HL-60 (cell line): ENCODE measurements around the gene HIPK2.

ENCODE experiments used
- DNase-seq, 2 experiments: peaks; one replicate each; pipeline ENCODE4 v3.0.0-alpha.2; 2010 to 2020; ENCODE audit warnings: low read depth in 1 of 2, low spot score in 1 of 2
- H3K27ac ChIP-seq: fragments of 250-450 bp; sonication (Bioruptor Pico); replicated peaks from 2 replicates; pipeline ENCODE4 v1.5.1; 2020; ENCODE audit warnings: mild to moderate bottlenecking, moderate library complexity
- H3K27me3 ChIP-seq: fragments of 250-450 bp; sonication (Bioruptor Pico); 2 replicates; pipeline ENCODE4 v1.5.1; 2021; ENCODE audit warnings: mild to moderate bottlenecking, moderate library complexity; ENCODE audit not compliant: insufficient read depth, poor library complexity, severe bottlenecking
- H3K4me3 ChIP-seq: replicated peaks from 2 replicates; pipeline ENCODE4 v1.5.1; 2011; ENCODE audit warnings: mild to moderate bottlenecking, control low read depth, low read length; ENCODE audit not compliant: insufficient read depth
- GABPA ChIP-seq: IDR thresholded peaks from 2 replicates; pipeline ENCODE4 v1.6.1; 2012; ENCODE audit warnings: low read depth
- POLR2AphosphoS5 ChIP-seq: IDR thresholded peaks from 2 replicates; pipeline ENCODE4 v1.6.1; 2012; ENCODE audit warnings: low read depth
- REST ChIP-seq: IDR thresholded peaks from 2 replicates; pipeline ENCODE4 v1.6.1; 2012; ENCODE audit warnings: low read depth; ENCODE audit not compliant: insufficient replicate concordance
- SPI1 ChIP-seq: IDR thresholded peaks from 2 replicates; pipeline ENCODE4 v1.6.1; 2012; ENCODE audit warnings: low read depth, mild to moderate bottlenecking, borderline replicate concordance
- TF ChIP-seq, protein P1 (sequence below): IDR thresholded peaks from one replicate; pipeline ENCODE4 v1.5.1; 2011; ENCODE audit warnings: low read length, control low read depth, inconsistent platforms; ENCODE audit not compliant: insufficient read depth

The HIPK2 gene

DNA sequence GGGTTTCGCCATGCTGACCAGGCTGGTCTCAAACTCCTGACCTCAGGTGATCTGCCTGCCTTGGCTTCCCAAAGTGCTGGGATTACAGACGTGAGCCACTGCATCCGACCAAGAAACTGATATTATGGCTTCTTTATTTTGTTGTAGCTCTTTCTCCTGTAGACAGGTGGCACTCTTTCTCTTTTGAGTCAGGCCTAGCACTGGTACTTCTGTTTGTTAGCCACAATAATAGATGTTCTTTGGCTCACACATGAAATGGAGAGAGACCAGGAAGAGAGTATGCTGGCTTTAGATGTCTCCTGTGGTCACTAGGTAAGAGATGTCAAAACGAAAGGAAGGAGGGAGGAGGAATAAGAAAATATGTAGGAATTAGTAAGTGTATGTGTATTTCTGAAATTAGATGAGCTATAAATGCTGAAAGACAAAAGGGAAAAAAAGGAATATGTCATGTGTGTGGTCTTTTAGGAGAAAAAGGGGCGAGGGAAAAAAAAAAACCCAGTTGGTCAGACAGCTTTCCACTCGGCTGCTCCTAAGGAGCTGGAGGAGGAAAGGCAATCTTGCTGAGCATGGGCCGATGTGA, 175.6 kb downstream of the HIPK2 start:
- no peak for TF ChIP-seq REST
- TF ChIP-seq, protein P1, sequence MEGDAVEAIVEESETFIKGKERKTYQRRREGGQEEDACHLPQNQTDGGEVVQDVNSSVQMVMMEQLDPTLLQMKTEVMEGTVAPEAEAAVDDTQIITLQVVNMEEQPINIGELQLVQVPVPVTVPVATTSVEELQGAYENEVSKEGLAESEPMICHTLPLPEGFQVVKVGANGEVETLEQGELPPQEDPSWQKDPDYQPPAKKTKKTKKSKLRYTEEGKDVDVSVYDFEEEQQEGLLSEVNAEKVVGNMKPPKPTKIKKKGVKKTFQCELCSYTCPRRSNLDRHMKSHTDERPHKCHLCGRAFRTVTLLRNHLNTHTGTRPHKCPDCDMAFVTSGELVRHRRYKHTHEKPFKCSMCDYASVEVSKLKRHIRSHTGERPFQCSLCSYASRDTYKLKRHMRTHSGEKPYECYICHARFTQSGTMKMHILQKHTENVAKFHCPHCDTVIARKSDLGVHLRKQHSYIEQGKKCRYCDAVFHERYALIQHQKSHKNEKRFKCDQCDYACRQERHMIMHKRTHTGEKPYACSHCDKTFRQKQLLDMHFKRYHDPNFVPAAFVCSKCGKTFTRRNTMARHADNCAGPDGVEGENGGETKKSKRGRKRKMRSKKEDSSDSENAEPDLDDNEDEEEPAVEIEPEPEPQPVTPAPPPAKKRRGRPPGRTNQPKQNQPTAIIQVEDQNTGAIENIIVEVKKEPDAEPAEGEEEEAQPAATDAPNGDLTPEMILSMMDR = peak; percentile 24
- Histone ChIP-seq H3K27me3 (no peaks in the 10 kb centered on the region), H3K27ac (no peak overlapping the region), H3K4me3 (no peak overlapping the region)
- DNase-seq = peak in 1 of 2 experiments; percentile 22

DNA sequence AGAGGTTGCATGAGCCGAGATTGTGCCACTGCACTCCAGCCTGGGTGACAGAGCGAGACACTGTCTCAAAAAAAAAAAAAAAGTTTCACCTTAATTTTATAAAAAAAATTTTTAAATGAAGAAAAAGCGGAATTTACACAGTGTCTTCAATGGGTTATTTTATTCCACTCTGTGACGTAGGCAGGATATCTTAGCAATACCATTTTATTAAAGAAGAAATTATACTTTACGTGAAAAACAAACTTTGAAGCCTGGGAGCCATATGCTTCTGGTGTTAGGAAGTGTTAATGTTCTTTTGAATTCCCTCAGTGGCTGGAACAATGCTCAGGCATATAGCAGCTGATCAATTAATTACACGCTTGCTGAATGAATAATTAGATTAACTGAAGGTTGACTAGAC, 176.6 kb downstream of the HIPK2 start:
- Histone ChIP-seq H3K27ac (no peak overlapping the region), H3K27me3 (no peaks in the 10 kb centered on the region), H3K4me3 (no peak overlapping the region)
- TF ChIP-seq REST (no peak), POLR2AphosphoS5 (no peak), GABPA (no peak), SPI1 (no peak)
- TF ChIP-seq, protein P1 = no peak
- no peak for DNase-seq

- TF ChIP-seq REST = no peak
- H3K4me3 ChIP-seq = no peak overlapping the region
- H3K27ac ChIP-seq = no peak overlapping the region
- no peaks in the 10 kb centered on the region for H3K27me3 ChIP-seq
- no peak for DNase-seq
Measured at GRCh38 chr7:139600306-139600705, 177.5 kb downstream of the HIPK2 start.

DNA sequence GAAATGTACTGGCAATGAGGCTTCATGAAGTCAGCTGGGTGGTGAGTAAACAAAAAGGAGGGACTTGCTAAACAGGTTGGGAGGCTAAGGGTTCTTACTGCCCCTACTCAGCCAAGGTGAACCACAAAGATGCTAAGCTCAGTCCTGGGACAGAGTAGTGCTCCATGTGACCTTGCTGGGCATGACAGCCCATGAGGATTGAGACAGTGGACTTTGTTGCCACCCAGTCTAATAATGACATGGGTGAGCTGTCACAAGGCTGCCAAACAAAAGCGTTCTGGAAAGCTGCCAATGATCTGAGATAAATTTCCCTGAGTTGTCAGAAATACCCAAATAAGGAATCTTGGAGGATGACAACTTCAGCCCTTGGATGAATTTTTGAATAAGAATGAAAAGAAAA, 179.2 kb downstream of the HIPK2 start:
- DNase-seq = no peak
- Histone ChIP-seq H3K27ac (no peak overlapping the region), H3K4me3 (no peak overlapping the region), H3K27me3 (no peaks in the 10 kb centered on the region)
- TF ChIP-seq GABPA (no peak), REST (no peak), SPI1 (no peak), POLR2AphosphoS5 (no peak)
- TF ChIP-seq, protein P1 = no peak
